Testis (tissue), 3 donors: Measurements from ENCODE around the gene SEC24A. TPM values are rescaled to one million over a fixed set of nuclear protein-coding genes. Genes with fewer than 3 reads are reported as not detected.

Experiments used
- DNase-seq: peaks from one replicate; pipeline ENCODE4 v3.0.0-alpha.2; 2019
- H3K27ac ChIP-seq, 2 donors: fragments of 200-600 bp; sonication (generic); one replicate each; pipeline ENCODE4 v1.5.1; 2019
- H3K27me3 ChIP-seq: fragments of 200-600 bp; sonication (generic); one replicate; pipeline ENCODE4 v1.5.1; 2019
- H3K36me3 ChIP-seq: fragments of 200-600 bp; sonication (generic); one replicate; pipeline ENCODE4 v1.5.1; 2017; ENCODE audit warnings: low read depth; ENCODE audit errors: missing control alignments
- H3K4me1 ChIP-seq: fragments of 200-600 bp; sonication (generic); one replicate; pipeline ENCODE4 v1.5.1; 2019
- H3K4me3 ChIP-seq, 2 donors: fragments of 200-600 bp; sonication (generic); one replicate each; pipeline ENCODE4 v1.5.1; 2017 to 2019
- H3K9me3 ChIP-seq: fragments of 200-600 bp; sonication (generic); one replicate; pipeline ENCODE4 v1.5.1; 2017
- POLR2A ChIP-seq: fragments of 450-650 bp; IDR thresholded peaks from one replicate; pipeline ENCODE4 v1.6.1; 2017; ENCODE audit warnings: antibody characterized with exemption, mild to moderate bottlenecking, moderate library complexity
- WGBS, 2 donors: methylation state at CpG; one replicate each; pipeline ENCODE4 v1.1.5; 2018; 5-methylcytosine and 5-hydroxymethylcytosine counted together
- intact Hi-C: fragments of 100-400 bp; cut with DNase I; formaldehyde crosslinking; loops from one replicate; pipeline ENCODE4 v1.15.1; 2023; ENCODE audit warnings: low total_unique reads
- polyA plus RNA-seq: library from polyadenylated mRNA; stranded (reverse); fragments of 350-450 nt; fragmentation: Illumina TruSeq; extraction: RNeasy Lipid Tissue Mini Kit (QIAGEN cat#74804); gene quantifications from one replicate; pipeline ENCODE4 v1.2.3, GENCODE V29; 2014; ENCODE audit warnings: low read depth, low replicate concordance; ENCODE audit not compliant: insufficient read depth
- total RNA-seq, 2 donors: library from RNA; depleted of rRNA; stranded (reverse); fragments of >200 nt; gene quantifications; one replicate each; pipeline ENCODE4 v1.2.3, GENCODE V29; 2016
- TF ChIP-seq, protein P1 (sequence below), 3 experiments: fragments of 450-650 bp in 2 of 3; fragments of 200-600 bp in 1 of 3; sonication (generic) in 1 of 3; IDR thresholded peaks; one replicate each; pipeline ENCODE4 v1.5.1; 2016 to 2019; ENCODE audit warnings: antibody characterized with exemption in 3 of 3, mild to moderate bottlenecking in 2 of 3, moderate library complexity in 1 of 3

The SEC24A gene
- total and polyA plus RNA-seq, 3 donors from 2014 or later = 10.3 to 16.7 (median 13.7) TPM

DNA sequence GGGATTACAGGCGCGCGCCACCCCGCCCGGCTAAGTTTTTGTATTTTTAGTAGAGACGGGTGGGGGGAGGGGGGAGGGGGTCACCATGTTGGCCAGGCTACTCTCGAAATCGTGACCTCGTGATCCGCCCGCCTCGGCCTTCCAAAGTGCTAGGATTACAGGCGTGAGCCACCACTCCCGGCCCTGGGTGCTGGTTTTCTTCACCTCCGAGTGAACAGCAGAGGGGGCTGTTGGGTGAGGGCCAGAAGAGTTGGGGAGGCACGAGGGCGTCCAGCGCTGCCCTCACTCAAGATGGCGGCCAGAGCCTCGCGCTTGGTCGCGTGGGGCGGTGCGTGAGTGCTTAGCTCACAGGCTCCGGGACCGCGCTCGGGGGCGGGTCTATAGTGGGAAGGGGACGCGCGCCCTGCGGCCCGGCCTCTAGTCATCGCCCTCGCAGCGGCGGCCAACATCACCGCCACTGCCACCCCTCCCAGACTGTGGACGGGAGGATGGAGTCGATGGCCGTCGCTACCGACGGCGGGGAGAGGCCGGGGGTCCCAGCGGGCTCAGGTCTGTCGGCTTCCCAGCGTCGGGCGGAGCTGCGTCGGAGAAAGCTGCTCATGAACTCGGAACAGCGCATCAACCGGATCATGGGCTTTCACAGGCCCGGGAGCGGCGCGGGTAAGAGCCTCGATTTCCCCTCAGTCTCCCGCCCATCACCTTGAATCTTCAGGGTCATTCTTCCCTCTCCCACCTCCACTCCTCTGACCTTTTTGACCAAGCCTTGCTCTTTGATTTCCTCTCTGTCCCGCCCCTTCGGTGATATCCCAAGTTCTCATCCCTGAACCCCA, 89.8 kb downstream of the SEC24A start, which contains the start of gene CAMLG:
TSS of gene CAMLG (plus strand) at position 416 of the 830 bp plus-strand sequence. CDS start at position 489, 73 bp downstream.
- peak; percentile 99 for DNase-seq
- peak within 1 kb of the TSS; percentile 96 to 97 for H3K27ac ChIP-seq
- peak within 1 kb of the TSS; percentile 78 to 88 for H3K4me3 ChIP-seq
- no peaks in the 10 kb centered on the region for H3K4me1 ChIP-seq
- TF ChIP-seq, protein P1, sequence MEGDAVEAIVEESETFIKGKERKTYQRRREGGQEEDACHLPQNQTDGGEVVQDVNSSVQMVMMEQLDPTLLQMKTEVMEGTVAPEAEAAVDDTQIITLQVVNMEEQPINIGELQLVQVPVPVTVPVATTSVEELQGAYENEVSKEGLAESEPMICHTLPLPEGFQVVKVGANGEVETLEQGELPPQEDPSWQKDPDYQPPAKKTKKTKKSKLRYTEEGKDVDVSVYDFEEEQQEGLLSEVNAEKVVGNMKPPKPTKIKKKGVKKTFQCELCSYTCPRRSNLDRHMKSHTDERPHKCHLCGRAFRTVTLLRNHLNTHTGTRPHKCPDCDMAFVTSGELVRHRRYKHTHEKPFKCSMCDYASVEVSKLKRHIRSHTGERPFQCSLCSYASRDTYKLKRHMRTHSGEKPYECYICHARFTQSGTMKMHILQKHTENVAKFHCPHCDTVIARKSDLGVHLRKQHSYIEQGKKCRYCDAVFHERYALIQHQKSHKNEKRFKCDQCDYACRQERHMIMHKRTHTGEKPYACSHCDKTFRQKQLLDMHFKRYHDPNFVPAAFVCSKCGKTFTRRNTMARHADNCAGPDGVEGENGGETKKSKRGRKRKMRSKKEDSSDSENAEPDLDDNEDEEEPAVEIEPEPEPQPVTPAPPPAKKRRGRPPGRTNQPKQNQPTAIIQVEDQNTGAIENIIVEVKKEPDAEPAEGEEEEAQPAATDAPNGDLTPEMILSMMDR (IDR thresholded peaks at IDR 0.05) = peak; percentile 49 to 64 (median 58)
- peak; percentile 57 for TF ChIP-seq POLR2A
- 0 to 1% methylated on average over 24 to 62 of the region's 66 CpGs for WGBS, 2 donors
- intact Hi-C loops = no loop called here
- H3K27me3 ChIP-seq = no peaks in the 10 kb centered on the region
- no peaks in the 10 kb centered on the region for H3K9me3 ChIP-seq
- no peaks in the 10 kb centered on the region for H3K36me3 ChIP-seq

DNA sequence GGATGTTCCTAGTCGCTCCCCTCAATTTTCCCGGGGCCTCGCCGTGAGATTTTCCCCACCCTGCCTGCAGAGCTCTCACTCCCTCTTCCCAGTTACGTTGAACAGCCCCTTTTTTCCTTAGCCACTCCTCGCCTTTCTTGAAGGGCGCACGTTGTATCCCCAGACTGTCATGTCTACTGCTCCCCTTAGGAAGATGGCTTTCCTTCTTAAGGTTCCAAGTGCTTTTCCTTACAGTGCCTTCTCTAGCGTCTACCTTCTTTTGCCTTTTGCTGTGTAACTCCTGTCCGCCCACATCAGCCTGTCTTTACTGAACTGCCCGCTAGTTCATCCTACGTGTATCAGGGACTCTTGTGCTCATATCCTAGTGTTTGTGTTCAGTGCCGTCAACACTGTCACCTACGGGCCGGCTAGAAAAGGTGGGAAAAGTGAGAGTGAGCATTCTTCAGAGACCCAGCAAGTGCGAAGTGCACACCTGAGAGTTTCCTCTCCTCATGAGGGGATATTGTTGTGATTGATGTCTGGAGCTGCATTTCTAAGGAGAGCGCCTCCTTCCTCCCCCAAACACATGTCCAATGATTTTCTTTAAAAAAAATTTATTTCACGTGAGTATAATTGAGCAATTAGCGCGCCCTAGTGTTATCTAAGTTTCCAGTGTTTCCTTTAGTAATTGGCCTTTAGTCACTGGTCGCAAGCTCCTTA, 90.5 kb downstream of the SEC24A start:
- intact Hi-C loops = no loop called here
- no peaks in the 10 kb centered on the region for H3K27me3 ChIP-seq
- no peaks in the 10 kb centered on the region for H3K9me3 ChIP-seq
- H3K4me1 ChIP-seq = no peaks in the 10 kb centered on the region
- 2% methylated on average over 21 of the region's 21 CpGs for WGBS, 2 donors
- no peaks in the 10 kb centered on the region for H3K36me3 ChIP-seq
- H3K4me3 ChIP-seq = peak overlapping the region; percentile 78 to 88
- H3K27ac ChIP-seq = peak overlapping the region; percentile 96 to 97
- peak; percentile 27 for DNase-seq
- no peak for TF ChIP-seq POLR2A
- TF ChIP-seq, protein P1 (IDR thresholded peaks at IDR 0.05) = peak in 1 of 3 experiments; percentile 1

DNA sequence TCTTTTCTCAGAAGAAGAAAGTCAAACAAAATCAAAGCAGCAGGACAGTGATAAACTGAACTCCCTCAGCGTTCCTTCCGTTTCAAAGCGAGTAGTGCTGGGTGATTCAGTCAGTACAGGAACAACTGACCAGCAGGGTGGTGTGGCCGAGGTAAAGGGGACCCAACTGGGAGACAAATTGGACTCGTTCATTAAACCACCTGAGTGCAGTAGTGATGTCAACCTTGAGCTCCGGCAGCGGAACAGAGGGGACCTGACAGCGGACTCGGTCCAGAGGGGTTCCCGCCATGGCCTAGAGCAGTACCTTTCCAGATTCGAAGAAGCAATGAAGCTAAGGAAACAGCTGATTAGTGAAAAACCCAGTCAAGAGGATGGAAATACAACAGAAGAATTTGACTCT, 92.5 kb downstream of the SEC24A start:
- WGBS, 2 donors = 88 to 89% methylated on average over 11 of the region's 11 CpGs
- H3K4me1 ChIP-seq = no peaks in the 10 kb centered on the region
- intact Hi-C loops = no loop called here

DNA sequence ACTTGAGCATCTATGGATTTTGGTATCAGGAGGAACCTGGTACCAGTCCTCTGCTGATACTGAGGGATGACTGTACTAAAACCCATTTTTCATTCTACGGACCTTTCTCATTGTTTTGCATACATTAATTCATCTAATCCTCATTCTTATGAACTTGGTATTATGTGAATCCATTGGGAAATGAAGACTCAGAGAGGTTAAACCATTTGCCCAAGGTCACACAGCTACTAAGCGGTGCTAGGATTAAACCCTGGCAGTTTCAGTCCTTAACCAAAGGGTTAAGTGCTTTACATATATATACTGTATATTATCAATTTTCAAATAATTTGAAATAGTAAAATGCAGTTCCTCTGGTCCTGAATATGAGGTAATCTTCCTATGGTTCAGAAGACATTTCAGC, 93.5 kb downstream of the SEC24A start:
- intact Hi-C loops = no loop called here
- H3K4me1 ChIP-seq = no peaks in the 10 kb centered on the region
- no peaks in the 10 kb centered on the region for H3K36me3 ChIP-seq
- WGBS, 2 donors = 96% methylated on average over 2 of the region's 2 CpGs
- H3K4me3 ChIP-seq = no peak overlapping the region
- TF ChIP-seq, protein P1 (IDR thresholded peaks at IDR 0.05) = no peak
- no peak for TF ChIP-seq POLR2A
- H3K27ac ChIP-seq = no peak overlapping the region
- no peaks in the 10 kb centered on the region for H3K9me3 ChIP-seq
- no peak for DNase-seq
- H3K27me3 ChIP-seq = no peaks in the 10 kb centered on the region

More for the DNA sequence above, 92.5 kb downstream of the SEC24A start:
- Histone ChIP-seq H3K27ac (no peak overlapping the region), H3K9me3 (no peaks in the 10 kb centered on the region), H3K36me3 (no peaks in the 10 kb centered on the region), H3K27me3 (no peaks in the 10 kb centered on the region), H3K4me3 (no peak overlapping the region)
- TF ChIP-seq POLR2A = no peak
- TF ChIP-seq, protein P1 (IDR thresholded peaks at IDR 0.05) = no peak
- DNase-seq = no peak
